ACC112 (cell line): ENCODE data around the gene GHSR.

Experiments
- H2AFZ ChIP-seq: fragments of 200-600 bp; sonication (generic); one replicate; pipeline ENCODE4 v1.6.0; 2017; ENCODE audit warnings: antibody characterized with exemption, low read length; ENCODE audit not compliant: unreplicated experiment
- H3K27ac ChIP-seq: fragments of 200-600 bp; sonication (generic); 2 replicates; pipeline ENCODE4 v1.5.1; 2014; ENCODE audit warnings: low read depth, mild to moderate bottlenecking, antibody characterized with exemption, low read length, moderate library complexity
- H3K27me3 ChIP-seq: fragments of 200-600 bp; sonication (generic); 2 replicates; pipeline ENCODE4 v1.6.1; 2014; ENCODE audit warnings: mild to moderate bottlenecking, antibody characterized with exemption, low read length, moderate library complexity, mixed read lengths; ENCODE audit not compliant: insufficient read depth
- H3K36me3 ChIP-seq: fragments of 200-600 bp; sonication (generic); 2 replicates; pipeline ENCODE4 v1.6.1; 2016; ENCODE audit warnings: mild to moderate bottlenecking, antibody characterized with exemption, low read length, moderate library complexity, mixed read lengths; ENCODE audit not compliant: insufficient read depth
- H3K4me1 ChIP-seq: fragments of 200-600 bp; sonication (generic); one replicate; pipeline ENCODE4 v1.6.1; 2016; ENCODE audit warnings: low read length, mixed read lengths; ENCODE audit not compliant: insufficient read depth, unreplicated experiment, control insufficient read depth
- H3K4me3 ChIP-seq: fragments of 200-600 bp; sonication (generic); 2 replicates; pipeline ENCODE4 v1.5.1; 2014; ENCODE audit warnings: mild to moderate bottlenecking, low read depth, low read length
- H3K79me2 ChIP-seq: fragments of 200-600 bp; sonication (generic); one replicate; pipeline ENCODE4 v1.6.0; 2016; ENCODE audit warnings: low read length; ENCODE audit not compliant: control insufficient read depth, unreplicated experiment, insufficient read depth

The GHSR gene

DNA sequence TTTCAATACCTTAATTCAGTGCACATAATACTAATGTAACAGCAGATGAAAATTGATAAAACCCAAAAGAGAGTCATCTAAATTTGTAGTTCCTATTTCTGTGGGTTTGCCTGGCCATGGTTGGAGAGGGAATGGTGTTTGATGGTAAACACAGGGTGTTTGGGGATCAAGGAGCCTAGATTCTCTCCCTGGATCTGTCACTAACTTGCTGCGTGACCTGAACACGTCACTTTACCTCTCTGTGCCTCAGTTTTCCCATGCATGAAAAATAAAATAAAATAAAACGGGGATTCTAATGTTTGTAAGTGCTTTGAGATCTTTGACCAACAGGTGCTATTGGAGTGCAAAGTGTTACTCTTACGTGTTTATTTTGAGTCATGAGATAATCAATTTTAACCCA is 49.8 kb downstream of the GHSR start:
- H2AFZ ChIP-seq = no peak overlapping the region
- no peak overlapping the region for H3K4me3 ChIP-seq
- H3K79me2 ChIP-seq = no peaks in the 10 kb centered on the region
- H3K27ac ChIP-seq = no peak overlapping the region
- peaks cover 50% of the 10 kb centered on the region for H3K36me3 ChIP-seq
- H3K4me1 ChIP-seq = no peaks in the 10 kb centered on the region
- no peaks in the 10 kb centered on the region for H3K27me3 ChIP-seq

DNA sequence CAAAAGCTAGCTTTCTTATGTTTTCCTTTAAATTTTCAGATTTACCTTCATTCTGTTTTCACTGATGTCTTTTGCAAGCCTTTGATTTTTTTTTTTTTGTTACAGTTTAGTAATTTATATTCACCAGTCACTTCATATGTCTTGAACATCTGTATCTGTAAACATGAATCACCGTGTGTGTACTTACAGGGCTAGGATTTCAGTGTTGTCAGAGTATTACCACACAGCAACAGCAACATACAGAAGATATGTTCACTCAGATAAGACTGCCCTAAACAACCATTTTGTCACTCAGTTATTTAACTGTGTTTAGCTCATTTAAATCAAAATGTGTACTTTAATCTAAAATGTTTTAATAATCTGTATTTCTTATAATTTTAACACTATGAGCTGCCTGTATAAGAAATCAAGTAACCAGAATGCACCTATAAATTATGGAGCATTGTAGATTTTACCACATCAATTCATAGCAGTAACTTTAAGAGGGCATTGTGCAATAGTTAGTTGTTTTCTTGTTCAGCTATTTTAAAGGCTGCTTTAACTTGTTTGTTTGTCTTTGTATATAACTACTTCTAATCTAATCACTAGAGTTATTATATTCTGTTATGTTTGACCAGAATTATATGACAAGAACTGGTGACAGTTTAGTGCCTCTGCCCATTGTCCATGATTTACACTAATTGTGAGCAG is 50.4 kb downstream of the GHSR start:
- H3K27ac ChIP-seq = no peak overlapping the region
- no peaks in the 10 kb centered on the region for H3K79me2 ChIP-seq
- H3K27me3 ChIP-seq = no peaks in the 10 kb centered on the region
- H3K4me1 ChIP-seq = no peaks in the 10 kb centered on the region
- H3K36me3 ChIP-seq = peaks cover 56% of the 10 kb centered on the region
- no peak overlapping the region for H3K4me3 ChIP-seq
- no peak overlapping the region for H2AFZ ChIP-seq

GRCh38 chr3:172396400-172396799 is 51.9 kb downstream of the GHSR start:
- no peaks in the 10 kb centered on the region for H3K27me3 ChIP-seq

DNA sequence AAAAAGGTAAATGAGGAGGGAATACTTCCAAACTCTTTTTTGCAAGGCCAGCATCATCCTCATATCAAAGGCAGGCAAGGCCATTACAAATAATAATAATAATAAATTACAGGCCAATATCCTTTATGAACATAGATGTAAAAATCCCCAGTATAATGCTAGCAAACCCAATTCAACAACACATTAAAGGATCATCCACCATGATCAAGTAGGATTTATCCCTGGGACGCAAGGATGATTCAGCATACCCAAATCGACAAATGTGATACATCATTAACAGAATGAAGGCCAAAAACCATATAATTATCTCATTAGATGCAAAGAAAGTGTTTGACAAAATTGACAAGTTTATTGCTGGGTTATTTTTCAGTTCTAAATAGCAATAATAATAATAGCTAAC is 53.6 kb downstream of the GHSR start:
- Histone ChIP-seq H3K79me2 (no peaks in the 10 kb centered on the region), H3K27ac (no peak overlapping the region), H3K27me3 (no peaks in the 10 kb centered on the region), H3K4me1 (peaks cover 10% of the 10 kb centered on the region), H3K36me3 (peaks cover 42% of the 10 kb centered on the region), H2AFZ (no peak overlapping the region), H3K4me3 (no peak overlapping the region)

More at GRCh38 chr3:172396400-172396799, 51.9 kb downstream of the GHSR start:
- H2AFZ ChIP-seq = no peak overlapping the region
- H3K27ac ChIP-seq = no peak overlapping the region
- H3K79me2 ChIP-seq = no peaks in the 10 kb centered on the region
- no peak overlapping the region for H3K4me3 ChIP-seq
- peaks cover 3% of the 10 kb centered on the region for H3K4me1 ChIP-seq
- peaks cover 46% of the 10 kb centered on the region for H3K36me3 ChIP-seq
